ENCODE data around the gene HNF1B. TPM values are rescaled to one million over a fixed set of nuclear protein-coding genes. Genes with fewer than 3 reads are reported as not detected.

Gene HNF1B
- total RNA-seq, 4 donors from 2014 or later = 0.29 to 1.5 TPM; not detected in 2

GRCh38 chr17:37774504-37774903 is 29.6 kb upstream of the HNF1B start:
- Histone ChIP-seq H3K27me3 (no peaks in the 10 kb centered on the region), H3K36me3 (no peaks in the 10 kb centered on the region), H3K4me3 (no peak overlapping the region), H3K27ac (no peak overlapping the region), H3K4me1 (no peaks in the 10 kb centered on the region), H3K9me3 (no peaks in the 10 kb centered on the region)
- TF ChIP-seq POLR2A (IDR thresholded peaks at IDR 0.05) (no peak), CTCF (IDR thresholded peaks at IDR 0.05) (no peak)
- DNase-seq = no peak
- intact Hi-C loops (cut with DNase I; ENCODE audit: low total_unique reads) = no loop called here

- intact Hi-C loops (cut with DNase I; ENCODE audit: low total_unique reads) = no loop called here
- Histone ChIP-seq H3K36me3 (no peaks in the 10 kb centered on the region), H3K4me1 (no peaks in the 10 kb centered on the region), H3K27ac (no peak overlapping the region), H3K4me3 (no peak overlapping the region), H3K9me3 (no peaks in the 10 kb centered on the region), H3K27me3 (no peaks in the 10 kb centered on the region)
- TF ChIP-seq CTCF (IDR thresholded peaks at IDR 0.05) (no peak), POLR2A (IDR thresholded peaks at IDR 0.05) (no peak)
- no peak for DNase-seq
Observed at GRCh38 chr17:37772982-37773381, 28.1 kb upstream of the HNF1B start.

DNA sequence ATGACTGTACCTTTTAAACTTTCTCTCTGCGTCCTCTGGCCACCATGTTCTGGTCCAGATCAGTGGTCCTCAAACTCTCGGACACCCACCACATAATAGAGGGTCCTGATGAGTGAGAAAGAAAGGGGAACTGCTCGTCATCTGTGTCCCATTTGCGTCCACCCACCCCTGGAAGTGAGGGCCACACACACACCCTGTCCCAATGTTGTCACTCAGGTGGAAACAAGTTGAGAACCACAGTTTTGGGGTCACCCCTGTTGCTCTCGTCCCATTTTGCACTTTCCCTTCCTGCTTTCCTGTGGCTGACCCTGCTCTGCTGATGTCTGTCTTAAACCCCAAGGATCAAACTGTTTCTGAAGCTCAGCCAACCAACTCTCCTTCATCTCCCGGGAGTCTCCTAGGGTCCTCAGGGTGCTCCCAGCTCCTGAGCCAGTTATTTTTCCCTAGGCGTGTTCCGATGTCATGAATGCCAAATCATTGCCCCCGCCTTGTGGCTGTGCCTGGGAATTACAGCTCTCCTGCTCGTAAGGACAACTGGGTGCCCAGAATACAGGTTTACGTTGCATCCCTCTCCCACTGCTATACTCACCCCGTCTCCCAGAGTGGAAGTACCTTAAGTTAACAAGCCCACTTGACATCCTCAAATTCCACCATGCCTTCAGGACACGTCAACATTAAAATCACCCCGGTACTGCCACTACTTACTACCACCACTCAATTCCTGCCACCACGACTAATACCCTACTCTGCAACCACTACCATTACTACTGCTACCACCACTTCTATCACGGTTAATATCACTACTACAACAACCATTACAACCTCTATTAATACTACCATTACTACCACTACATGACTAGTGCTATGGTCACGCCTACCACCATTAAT is 26.0 kb upstream of the HNF1B start:
- TF ChIP-seq POLR2A (IDR thresholded peaks at IDR 0.05) = no peak
- TF ChIP-seq CTCF (IDR thresholded peaks at IDR 0.05) = no peak
- H3K4me1 ChIP-seq = no peaks in the 10 kb centered on the region
- intact Hi-C loops (cut with DNase I; ENCODE audit: low total_unique reads) = no loop called here
- H3K27ac ChIP-seq = no peak overlapping the region
- H3K27me3 ChIP-seq = no peaks in the 10 kb centered on the region
- H3K4me3 ChIP-seq = no peak overlapping the region
- no peak for DNase-seq
- no peaks in the 10 kb centered on the region for H3K9me3 ChIP-seq
- H3K36me3 ChIP-seq = no peaks in the 10 kb centered on the region

DNA sequence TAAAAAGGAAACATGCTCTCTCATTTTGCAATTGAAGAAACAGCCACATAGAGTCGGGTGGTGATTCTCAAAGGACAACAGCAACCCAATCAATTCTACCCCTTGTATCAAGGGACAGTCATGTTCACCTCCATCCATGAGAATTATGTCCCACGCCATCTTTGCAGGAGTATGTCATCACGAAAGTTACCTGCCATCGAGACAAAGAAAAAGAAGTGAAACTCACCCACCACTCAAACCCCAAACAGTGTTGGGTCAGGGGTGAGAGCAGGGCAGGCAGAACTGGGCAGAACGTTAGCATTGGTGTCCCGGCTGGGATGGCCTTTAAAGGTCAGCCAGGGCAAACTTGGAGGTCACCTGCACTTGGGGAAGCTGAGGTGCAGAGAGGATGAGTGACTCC is 24.2 kb upstream of the HNF1B start:
- no peaks in the 10 kb centered on the region for H3K36me3 ChIP-seq
- no peak overlapping the region for H3K4me3 ChIP-seq
- H3K27me3 ChIP-seq = no peaks in the 10 kb centered on the region
- no peaks in the 10 kb centered on the region for H3K9me3 ChIP-seq
- no peak overlapping the region for H3K27ac ChIP-seq
- DNase-seq = no peak
- intact Hi-C loops (cut with DNase I; ENCODE audit: low total_unique reads) = no loop called here
- H3K4me1 ChIP-seq = no peaks in the 10 kb centered on the region
- TF ChIP-seq CTCF (IDR thresholded peaks at IDR 0.05) (no peak), POLR2A (IDR thresholded peaks at IDR 0.05) (no peak)

- H3K36me3 ChIP-seq = no peaks in the 10 kb centered on the region
- intact Hi-C loops (cut with DNase I; ENCODE audit: low total_unique reads) = no loop called here
- H3K4me3 ChIP-seq = no peak overlapping the region
- no peak for DNase-seq
- H3K9me3 ChIP-seq = no peaks in the 10 kb centered on the region
- H3K4me1 ChIP-seq = no peaks in the 10 kb centered on the region
- H3K27me3 ChIP-seq = no peaks in the 10 kb centered on the region
- H3K27ac ChIP-seq = no peak overlapping the region
- TF ChIP-seq POLR2A (IDR thresholded peaks at IDR 0.05) = no peak
- no peak for TF ChIP-seq CTCF (IDR thresholded peaks at IDR 0.05)
Observed at GRCh38 chr17:37768438-37768837, 23.6 kb upstream of the HNF1B start.

All from uterus (tissue), 4 donors.